Activated CD4-positive, alpha-beta T cell treated with anti-CD3 and anti-CD28 coated beads, Interleukin-2, amount 50 U/mL, for 16 hours (primary cell): Measurements from ENCODE around the gene FGD2.
"Not testable (repeated sequence)": the region's sequence is repeated elsewhere in the genome, so short reads cannot be mapped to it uniquely, and the experiment has no call there.

Experiments used
- DNase-seq: peaks from one replicate; pipeline ENCODE4 v3.0.0-alpha.2; 2020

The FGD2 gene

DNA sequence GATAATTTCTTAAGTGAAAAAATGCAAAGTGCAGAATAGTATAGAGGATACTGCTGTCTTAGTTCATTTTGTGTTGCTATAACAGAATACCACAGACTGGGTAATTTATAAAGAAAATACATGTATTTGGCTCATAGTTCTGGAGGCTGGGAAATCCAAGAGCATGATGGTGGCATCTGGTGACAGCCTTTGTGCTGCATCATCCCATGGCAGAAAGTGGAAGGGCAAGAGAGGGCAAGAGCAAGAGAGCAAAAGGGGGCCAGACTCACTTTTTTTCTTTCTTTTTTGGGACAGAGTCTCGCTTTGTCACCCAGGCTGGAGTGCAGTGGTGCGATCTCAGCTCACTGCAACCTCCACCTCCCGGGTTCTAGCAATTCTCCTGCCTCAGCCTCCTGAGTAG lies 37.6 kb downstream of the FGD2 start:
- DNase-seq, result not testable (repeated sequence)

DNA sequence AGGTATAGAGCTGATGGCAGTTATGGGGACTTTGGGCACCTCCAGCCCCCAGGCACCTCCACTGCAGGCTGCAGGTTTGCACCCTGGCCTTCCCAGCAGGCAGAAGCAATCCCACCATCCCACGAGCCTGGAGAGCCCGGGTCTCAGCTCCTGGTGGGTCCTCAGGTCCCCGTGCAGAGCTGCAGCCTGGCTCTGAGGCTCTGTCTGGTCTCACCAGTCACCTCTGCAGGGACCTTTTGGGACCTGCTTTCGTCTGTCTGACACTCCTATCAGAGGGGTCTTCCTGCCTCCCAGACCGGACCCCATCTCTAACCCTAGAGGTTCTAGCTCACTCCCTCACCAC lies 41.9 kb downstream of the FGD2 start:
- no peak for DNase-seq

DNA sequence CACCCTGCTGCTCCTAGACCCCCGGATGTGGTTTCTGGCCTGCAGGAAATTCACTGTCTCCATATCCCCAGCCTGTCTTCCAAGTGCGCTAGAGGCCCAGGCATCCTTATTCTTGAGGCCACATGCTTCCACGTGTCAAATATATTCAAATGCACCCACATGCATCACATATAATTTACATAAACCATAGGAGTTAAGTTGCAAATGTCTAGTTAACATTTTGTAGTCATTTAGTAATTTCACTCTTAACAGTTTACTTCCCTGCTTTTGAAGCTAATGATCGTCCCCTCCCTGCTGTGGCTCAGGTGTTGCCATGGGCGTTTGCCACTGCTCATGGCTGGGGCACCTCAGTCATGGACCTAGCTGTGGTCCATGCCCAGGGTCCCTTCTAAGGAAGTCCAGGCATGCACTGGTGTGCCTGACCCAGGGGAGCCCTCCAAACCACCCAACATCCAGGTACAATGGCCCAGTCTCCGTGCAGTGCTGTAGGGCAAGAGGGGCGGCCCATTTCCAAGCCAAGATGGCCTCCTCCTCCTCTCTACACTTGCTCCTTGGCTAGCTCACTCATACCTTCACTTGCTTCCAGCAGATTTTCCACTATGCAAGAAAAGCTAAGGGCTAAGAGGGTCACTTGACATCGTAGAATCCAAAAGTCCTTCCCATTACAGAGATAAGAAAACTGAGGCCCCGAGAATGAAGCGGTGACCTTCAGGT lies 42.4 kb downstream of the FGD2 start:
- peak; percentile 69 for DNase-seq

DNA sequence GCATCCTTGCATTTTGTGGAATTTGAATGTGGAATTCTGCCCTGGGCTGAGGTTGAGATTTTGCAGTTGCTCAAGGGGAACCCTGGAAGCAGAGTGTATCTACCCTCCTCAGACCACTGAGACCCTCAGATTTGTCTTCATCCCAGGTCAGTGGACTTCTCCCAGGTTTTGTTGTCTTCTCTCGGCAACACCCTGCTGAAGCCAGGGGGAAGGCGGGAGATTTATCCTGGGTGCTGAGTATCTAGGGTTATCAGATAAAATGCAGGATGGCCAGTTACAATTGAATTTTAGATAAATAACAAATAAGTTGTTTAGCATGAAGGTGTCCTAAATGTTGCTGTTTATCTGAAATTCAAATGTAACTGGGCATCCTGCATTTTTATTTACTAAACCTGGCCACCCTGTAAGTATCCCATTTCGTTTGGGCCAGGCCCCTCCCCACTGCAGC lies 43.0 kb downstream of the FGD2 start:
- no peak for DNase-seq

DNA sequence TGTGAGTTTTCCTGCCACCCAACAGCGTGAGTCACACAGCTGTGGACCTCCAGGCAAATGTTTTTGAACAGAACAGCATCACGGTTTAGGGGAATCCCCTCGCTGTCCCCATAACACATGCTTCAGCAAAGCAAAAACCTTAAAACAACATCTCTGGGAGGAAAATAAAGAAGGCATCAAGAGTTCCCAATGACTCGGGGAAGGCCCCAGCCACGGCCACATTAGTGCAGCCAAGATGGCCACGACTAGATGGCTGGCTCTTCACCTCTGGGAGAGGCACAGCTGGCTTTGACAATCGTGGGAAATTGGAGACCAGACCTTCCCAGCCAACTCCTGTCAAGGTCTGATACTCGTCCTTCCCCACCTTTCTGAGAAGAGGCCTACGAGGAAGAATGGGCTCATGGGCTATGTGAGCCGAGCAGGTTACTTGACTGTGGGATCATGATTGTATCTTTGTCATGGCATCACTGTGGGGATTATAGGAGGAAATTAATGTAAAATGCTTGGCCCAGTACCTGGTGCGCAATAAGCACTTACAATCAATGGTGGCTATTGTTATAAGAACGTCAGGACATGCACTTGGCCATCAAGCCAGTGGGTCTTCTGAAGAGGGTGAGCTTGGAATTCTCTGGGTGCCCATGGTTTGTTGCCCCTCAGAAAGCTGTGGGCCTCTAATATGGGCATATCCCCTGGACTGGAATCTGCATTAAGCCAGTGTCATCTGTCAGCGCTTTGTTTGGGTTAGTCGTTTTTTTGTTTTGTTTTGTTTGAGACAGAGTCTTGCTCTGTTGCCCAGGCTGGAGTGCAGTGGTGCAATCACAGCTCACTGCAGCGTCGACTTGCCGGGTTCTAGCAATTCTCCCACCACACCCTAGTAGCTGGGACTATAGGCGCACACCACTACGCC lies 43.6 kb downstream of the FGD2 start:
- DNase-seq, result peak; percentile 91

DNA sequence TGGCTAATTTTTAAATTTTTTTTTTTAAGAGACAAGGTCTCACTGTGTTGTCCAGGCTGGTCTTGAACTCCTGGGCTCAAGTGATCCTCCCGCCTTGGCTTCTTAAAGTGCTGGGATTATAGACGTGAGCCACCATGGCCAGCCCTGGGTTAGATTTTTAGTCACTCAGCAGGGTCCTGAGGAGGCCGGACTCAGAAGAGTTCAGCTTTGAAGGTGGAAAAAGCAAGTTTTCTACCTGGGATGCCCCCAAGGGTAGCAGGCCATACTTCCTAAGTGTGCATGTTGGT lies 44.2 kb downstream of the FGD2 start:
- no peak for DNase-seq

DNA sequence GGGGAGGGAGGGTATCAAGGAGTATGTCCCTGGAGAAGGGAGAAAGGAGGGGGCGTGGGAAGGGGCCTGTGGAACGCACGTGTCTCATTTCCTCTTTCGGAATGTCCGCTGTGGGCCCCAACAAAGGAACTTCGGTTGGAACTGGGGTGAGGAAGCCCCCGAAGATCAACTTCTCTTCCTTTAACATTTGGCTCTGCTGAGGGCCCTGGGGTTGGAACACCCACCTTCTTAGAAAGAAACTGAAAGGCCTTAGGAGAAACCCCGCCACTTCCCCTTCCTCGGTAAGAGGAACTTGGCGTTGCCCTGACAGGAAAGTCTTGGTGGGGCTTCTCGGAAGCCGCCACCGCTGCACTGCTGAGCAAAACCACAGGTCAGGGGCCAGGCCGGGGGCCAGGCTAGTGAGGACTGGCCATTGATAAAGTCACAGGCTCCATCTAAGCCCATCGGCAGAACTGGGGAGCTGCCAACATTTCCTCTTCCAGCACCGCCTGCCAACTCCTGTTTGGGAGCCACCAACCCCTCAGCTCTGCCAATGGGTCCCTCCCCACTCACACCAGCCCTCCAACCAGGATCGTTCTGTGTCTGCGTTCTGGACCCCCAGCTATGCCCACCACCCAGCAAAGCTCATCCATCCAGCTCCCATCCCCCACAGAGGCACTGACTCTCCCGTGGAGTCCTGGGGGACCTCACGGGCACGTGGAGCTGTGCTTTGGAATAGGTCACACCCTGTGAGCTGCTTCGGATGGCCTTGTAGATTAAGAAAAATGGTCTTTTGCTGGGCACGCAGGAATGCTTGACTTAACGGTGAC lies 44.8 kb downstream of the FGD2 start:
- peak; percentile 92 for DNase-seq

DNA sequence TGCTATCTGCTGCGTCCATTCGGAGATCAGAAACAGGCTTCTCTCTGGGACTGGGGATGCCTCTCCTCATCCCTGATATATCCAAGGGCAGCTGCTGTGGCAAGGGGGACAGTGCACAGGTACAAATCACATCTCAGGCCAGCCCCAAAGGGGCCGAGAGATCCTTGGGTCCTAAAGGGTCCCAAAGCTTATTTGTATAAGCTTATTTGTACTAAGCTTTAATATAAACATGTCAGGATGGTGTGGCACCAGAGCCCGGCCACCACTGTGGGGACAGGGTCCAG lies 45.3 kb downstream of the FGD2 start:
- DNase-seq, result no peak

DNA sequence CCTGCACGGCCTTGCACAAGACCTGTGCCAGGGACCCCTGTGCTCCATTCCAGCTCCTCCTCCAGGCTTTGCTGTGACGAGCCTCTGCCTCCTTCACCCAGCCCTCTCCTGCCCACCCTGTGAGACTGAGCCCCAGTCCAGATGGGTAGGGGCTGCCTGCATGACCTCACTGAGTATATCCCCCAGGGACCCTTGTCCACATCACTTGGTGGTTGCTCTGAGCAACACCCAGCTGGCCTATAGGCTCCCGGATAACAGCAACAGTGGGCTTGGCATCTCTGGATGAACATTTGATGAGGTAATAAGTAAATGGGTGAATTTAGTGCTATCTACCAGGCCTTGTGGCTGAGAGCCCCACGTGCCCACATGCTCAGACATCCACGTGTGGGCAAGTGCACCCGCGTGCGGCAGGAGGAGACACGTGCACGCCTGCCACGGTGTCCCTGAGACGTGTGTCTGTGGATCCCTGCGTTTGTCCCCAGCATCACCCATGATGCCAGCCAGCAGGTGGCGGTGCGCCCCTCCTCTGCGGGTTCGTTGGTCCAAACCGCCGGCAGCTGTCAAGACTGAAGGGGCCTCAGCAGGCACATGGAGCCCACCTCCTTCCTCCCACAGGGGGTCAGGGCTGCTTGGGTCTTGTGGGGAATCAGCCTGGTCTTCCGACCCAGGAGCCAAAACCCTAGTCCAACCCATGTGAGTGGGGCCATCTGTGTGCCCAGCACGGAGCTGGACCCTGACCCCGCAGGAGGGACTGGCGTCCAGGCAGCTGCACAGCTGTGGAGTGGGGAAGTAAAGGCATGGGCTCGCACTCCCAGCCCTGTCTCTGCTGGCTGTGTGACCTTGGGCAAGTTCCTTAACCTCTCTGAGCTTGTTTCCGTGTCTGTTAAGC lies 45.9 kb downstream of the FGD2 start:
- peak; percentile 94 for DNase-seq

DNA sequence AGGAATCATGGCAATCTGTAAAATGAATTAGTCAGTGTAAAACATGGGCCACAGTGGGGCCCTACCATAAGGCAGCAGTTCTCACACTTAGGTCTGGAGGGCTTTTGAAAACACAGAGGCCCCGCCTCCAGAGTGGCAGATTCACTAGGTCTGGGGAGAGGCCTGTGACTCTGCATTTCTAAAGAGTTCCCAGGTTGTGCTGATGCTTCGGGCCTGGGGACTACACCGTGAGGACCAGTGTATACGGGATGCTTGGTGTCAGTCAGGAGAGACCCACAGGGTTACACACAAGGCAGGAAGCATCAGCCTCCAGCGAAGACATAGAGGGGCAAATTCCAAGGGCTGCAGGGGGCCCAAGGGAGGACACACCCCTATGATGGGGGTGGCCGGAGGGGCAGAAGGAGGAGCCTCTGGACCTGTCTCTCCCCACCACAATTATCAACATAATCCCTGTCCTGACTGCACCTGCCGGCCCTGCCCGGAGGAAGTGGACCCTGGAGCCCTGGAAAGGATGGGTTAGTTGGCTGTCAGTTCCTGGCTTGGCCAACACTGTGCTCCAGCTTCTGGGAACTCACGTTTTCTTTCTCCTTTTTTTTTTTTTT lies 46.7 kb downstream of the FGD2 start:
- peak; percentile 61 for DNase-seq

DNA sequence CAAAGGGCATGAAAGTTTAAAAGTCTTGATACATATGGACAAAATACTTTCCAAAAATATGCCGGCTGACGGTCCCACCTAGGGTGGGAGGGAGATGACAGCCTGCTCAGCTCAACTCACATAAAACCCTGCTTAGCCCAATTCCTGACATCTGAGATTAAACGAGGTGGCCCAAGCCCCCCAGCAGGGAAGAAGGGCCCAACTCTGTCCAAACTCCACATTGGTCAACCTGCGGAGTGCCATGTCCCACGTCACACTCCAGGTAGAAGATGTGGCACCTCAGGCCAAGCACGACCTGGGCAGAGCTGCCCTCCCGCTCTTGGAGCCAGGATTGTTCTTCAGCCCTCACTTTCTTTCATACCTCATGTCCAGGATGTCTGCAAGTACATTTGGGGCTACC lies 48.2 kb downstream of the FGD2 start:
- no peak for DNase-seq

DNA sequence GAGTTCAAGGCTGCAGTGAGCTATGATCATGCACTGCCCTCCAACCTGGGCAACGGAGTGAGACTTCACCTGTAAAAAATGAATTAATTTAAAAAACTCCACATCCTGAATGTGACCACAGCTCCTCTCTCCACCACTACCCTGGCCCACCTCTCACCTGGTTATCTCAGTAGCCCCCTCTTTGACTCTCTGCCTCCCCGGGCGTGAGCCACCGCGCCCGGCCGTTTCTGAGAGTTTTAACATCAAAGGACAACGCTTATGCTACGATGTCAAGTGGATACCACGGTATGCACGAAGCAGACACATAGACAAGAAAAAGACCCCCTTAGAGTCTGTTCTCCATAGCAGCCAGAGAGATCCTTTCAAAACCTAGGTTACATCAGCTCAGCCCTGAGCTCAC lies 48.7 kb downstream of the FGD2 start:
- no peak for DNase-seq

DNA sequence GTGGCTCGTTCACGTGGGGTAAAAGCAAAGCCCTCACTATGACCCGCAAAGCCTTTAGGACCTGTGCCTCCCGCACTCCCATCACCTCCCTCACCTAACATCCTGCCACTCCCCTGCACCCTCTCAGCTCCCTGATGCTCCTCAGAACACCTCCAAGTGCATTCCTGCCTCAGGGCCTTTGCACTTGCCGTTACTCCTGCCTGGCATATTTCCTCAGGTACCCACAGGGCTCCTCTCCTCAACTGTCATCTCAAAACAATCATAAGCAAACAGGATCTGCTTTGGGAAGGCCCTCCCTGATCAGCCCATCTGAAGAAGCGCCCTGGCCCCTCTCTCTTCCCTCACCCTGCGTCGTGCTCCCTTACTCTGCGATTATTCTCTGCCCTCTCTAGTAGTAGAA lies 49.1 kb downstream of the FGD2 start:
- DNase-seq, result no peak

DNA sequence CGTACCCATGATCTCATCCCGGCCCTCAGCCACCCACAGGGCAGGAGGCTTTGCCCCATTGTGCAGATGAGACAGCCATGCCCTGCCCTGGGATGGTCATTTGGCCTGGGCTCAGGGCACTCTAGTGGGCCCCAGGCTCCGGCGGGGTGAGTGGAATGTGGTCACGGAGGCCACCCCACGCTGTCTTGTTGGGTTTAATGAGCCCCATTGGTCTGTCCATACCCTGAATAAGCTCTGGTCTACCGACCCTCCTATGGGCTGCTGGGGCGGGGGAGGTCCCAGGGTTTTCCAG lies 50.6 kb downstream of the FGD2 start:
- no peak for DNase-seq

DNA sequence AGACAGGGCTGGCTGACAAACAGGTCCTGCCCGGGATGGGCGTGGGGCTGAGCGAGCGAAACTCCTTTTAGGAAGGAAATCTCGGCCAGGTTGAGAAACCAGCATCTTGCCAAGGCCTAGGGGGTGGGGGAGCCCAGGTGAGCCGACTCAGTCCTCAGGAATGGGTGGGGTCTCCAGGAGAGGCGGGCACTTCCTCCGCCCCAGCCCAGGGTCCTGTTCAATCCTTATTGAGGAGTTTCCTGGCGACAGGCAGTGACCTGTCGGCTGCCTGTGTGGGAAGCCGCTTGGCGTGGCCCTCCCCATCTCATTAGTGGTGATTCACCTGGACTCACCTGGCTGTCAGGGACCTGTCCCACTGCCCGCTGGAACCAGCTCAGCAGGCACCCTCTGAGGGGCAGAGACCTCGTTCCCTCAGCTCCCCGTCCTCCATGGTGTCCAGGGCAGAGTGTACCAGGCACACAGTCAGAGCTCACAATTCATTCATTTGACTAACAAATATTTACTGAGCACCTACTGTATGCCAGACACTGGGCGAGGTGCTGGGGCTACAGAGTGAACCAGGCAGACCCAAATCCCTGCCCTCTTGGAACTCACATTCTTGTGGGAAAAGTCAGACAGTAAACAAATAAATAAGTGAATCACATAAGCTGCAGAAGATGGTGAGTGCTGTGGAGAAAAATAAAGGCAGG lies 51.1 kb downstream of the FGD2 start:
- DNase-seq, result no peak

DNA sequence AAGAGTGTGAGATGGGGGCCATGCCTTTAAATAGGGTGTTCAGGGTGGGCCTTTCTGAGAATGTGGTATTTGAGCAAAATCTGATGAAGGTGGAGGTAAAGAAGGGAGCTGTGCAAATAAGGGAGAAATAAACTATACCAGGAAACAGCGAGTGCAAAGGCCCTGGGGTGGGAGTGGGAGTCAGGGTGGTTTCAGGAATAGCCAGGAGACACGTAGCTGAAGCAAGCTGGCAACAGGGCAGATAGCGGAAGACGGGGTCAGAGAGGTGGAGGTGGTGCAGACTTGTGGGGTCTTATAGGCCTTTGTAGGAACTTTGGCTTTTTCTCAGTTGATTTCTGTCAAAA lies 51.6 kb downstream of the FGD2 start:
- no peak for DNase-seq

DNA sequence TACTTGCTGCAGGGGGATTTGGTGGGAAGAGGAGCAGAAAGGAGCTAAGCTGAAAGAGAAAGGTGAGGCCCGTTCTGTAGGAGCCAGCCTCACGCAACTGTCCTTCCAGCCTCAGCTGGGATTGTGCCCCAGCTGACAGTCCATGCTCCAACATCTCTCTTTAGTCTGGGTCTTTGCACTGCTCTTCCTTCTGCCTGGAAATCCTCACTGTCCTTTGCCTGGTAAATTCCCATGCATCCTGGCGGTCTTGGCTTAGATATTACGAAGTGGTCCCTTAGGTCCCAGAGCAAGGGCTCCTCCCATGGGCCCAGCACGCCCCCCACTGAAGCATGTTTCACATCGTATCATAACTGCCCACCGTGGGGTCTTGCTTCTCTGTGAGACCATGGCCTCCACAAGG lies 52.2 kb downstream of the FGD2 start:
- DNase-seq, result no peak

DNA sequence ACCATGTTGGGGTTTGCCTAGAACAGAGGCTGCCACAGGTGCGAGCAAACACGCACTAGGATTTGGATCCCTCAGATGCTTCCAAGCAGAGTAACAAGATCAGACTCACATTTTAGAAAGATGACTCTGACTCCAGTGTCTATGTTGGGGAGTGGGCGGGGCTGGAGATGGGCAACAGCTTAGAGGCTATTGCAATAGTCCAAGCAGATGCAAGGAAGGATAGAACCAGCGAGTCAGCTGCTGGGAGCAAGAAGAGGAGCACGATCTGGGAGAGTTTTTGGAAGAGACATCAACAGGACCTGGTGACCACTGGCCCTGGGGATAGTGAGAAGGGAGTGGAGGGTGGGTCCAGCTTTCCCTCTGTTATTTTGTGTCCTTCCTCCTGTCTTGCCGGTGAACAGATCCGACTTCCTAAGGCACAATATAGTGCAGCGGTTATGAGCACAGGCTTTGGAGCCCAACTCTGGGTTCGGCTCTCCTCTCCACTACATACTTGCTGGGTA lies 52.7 kb downstream of the FGD2 start:
- no peak for DNase-seq

DNA sequence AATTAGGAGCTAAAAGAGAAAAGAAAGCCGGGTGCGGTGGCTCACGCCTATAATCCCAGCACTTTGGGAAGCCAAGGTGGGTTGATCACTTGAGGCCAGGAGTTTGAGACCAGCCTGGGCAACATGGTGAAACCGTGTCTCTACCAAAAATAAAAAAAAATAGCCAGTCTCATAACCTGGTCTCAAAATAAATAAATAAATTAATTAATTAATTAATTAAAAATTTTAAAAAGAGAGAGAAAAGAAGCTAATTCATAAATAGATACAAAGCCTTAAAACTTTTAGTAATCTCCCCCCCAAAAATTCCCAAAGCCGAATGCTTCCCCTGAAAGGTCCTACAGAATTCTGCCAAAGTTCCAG lies 53.5 kb downstream of the FGD2 start:
- DNase-seq, result not testable (repeated sequence)

DNA sequence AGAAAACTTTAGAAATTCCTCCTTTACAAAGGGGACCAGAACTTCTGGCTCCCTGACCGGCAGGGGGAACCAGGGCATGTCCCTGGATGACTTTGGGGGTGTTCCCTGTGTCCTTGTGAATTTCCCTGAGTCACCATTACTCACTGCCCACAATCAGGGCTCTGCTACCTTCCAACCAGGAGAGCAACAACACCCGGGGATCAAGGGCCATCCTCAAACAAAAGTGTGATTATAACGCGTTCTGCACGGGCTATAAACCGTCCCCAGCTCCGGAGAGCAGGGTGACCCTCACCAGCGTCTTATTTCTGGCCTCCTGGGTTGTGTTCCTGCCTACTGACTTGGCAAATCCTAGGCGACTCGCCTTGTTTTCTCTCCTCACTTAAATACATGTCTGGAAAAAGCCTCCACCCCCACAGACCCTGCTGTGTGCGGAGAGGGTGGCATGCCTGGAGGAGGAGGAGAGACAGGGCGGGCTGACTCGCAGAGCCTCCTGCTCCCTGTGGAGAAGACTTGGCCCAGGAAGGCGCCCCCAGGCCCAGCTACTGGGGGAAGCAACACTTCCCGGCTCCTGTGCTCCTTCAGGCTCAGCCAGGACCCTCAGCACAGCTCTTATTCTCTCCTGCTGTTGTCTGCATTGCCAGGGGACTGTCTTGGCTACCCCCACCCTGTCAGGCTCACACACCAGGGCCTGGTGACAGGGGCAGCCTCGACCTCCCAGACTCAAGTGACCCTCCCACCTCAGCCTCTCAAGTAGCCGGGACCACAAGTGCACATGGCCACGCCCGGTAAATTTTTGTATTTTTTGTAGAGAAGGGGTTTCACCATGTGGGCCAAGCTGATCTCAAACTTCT lies 54.1 kb downstream of the FGD2 start:
- DNase-seq, result no peak

DNA sequence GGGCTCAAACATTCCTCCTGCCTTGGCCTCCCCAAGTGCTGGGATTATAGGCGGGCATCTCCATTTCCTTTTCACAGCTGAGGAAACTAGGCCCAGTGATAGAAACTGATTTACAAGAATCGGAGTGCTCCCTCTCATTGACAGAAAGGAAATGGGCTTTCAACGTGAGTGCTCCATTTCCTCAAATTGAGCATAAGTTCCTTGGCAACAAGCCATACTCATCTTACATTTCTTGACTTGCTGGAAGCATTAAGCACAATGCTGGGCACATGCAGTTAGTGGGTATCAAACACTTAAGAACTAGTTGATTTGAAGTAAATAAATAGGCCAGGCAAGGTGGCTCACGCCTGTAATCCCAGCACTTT lies 54.7 kb downstream of the FGD2 start:
- DNase-seq, result no peak
